Measurements from ENCODE around the gene EMP3. TPM values are rescaled to one million over a fixed set of nuclear protein-coding genes. Genes with fewer than 3 reads are reported as not detected.
A peak's percentile ranks its signal among the peaks of the same experiment; 100 is the strongest.

Gene EMP3
- total and polyA plus RNA-seq, 9 of the 15 experiments (the other 6 are each of a cell fraction or from before 2014, with no cell fraction given), result 123 to 386 (median 296) TPM

DNA sequence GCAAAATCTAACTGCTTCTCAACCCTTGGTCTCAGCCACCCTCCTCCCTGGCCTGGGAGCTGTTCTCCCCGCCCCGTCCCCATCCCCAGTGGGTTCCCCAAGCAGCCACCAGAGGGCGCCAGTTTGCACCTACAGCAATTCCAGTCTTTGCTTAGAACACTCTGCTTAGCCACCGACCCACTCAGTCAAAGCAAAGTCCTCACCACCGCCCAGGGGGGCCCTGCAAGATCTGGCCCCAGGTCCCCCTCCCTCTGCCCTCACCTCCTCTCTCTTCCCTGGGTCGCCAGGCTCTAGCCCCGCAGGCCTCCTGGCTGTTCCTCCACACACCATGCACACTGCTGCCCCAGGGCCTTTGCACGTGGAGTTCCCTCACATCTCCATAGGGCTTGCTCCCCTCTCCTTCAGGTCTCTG lies 26.0 kb downstream of the EMP3 start (continued):
- no peak for TF ChIP-seq NCOR1 (IDR thresholded peaks at IDR 0.05)
- TF ChIP-seq, protein P1, sequence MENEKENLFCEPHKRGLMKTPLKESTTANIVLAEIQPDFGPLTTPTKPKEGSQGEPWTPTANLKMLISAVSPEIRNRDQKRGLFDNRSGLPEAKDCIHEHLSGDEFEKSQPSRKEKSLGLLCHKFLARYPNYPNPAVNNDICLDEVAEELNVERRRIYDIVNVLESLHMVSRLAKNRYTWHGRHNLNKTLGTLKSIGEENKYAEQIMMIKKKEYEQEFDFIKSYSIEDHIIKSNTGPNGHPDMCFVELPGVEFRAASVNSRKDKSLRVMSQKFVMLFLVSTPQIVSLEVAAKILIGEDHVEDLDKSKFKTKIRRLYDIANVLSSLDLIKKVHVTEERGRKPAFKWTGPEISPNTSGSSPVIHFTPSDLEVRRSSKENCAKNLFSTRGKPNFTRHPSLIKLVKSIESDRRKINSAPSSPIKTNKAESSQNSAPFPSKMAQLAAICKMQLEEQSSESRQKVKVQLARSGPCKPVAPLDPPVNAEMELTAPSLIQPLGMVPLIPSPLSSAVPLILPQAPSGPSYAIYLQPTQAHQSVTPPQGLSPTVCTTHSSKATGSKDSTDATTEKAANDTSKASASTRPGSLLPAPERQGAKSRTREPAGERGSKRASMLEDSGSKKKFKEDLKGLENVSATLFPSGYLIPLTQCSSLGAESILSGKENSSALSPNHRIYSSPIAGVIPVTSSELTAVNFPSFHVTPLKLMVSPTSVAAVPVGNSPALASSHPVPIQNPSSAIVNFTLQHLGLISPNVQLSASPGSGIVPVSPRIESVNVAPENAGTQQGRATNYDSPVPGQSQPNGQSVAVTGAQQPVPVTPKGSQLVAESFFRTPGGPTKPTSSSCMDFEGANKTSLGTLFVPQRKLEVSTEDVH (IDR thresholded peaks at IDR 0.05; ENCODE audit: low read depth, partially characterized antibody), result peak; percentile 37
- no peak for TF ChIP-seq ZNF436 (CRISPR knock-in tag; IDR thresholded peaks at IDR 0.05)
- no peak for TF ChIP-seq ATF1 (CRISPR knock-in tag; IDR thresholded peaks at IDR 0.05)
- TF ChIP-seq ATF1 (tag; IDR thresholded peaks at IDR 0.05), result 0 out of 2 replicates have a peak, but pooled peaks have one; percentile 15
- no peak for TF ChIP-seq DNMT1 (IDR thresholded peaks at IDR 0.05)
- TF ChIP-seq, protein P2, sequence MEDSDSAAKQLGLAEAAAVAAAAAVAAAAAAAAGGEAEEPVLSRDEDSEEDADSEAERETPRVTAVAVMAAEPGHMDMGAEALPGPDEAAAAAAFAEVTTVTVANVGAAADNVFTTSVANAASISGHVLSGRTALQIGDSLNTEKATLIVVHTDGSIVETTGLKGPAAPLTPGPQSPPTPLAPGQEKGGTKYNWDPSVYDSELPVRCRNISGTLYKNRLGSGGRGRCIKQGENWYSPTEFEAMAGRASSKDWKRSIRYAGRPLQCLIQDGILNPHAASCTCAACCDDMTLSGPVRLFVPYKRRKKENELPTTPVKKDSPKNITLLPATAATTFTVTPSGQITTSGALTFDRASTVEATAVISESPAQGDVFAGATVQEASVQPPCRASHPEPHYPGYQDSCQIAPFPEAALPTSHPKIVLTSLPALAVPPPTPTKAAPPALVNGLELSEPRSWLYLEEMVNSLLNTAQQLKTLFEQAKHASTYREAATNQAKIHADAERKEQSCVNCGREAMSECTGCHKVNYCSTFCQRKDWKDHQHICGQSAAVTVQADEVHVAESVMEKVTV (CRISPR knock-in tag; IDR thresholded peaks at IDR 0.05), result no peak
- TF ChIP-seq SMARCE1 (IDR thresholded peaks at IDR 0.05), result peak; percentile 38; the same call in 1 of the 2 replicates
- TF ChIP-seq EZH2 (IDR thresholded peaks at IDR 0.05; ENCODE audit: borderline replicate concordance, low read depth, low read length), result no peak
- peak in 1 of 2 experiments; percentile 69; a peak in 1 of 4 replicates for TF ChIP-seq HDAC1 (IDR thresholded peaks at IDR 0.05)
- TF ChIP-seq SMAD3 (CRISPR knock-in tag; conservative IDR thresholded peaks at IDR 0.05), result no peak
- TF ChIP-seq ZNF3 (CRISPR knock-in tag; IDR thresholded peaks at IDR 0.05), result 0 out of 2 replicates have a peak, but pooled peaks have one; percentile 65
- peak; percentile 74; the same call in 1 of the 2 replicates for TF ChIP-seq XRCC5 (IDR thresholded peaks at IDR 0.05; ENCODE audit: low read depth, low read length)
- TF ChIP-seq BCOR (IDR thresholded peaks at IDR 0.05), result peak; percentile 100
- TF ChIP-seq ZNF174 (CRISPR knock-in tag; IDR thresholded peaks at IDR 0.05), result no peak
- TF ChIP-seq DACH1 (IDR thresholded peaks at IDR 0.05; ENCODE audit: partially characterized antibody), result peak; percentile 38
- TF ChIP-seq CHD4 (IDR thresholded peaks at IDR 0.05; ENCODE audit: insufficient read depth, insufficient replicate concordance, low read depth, low read length, poor library complexity, severe bottlenecking), result peak; percentile 88
- TF ChIP-seq CBX1 (IDR thresholded peaks at IDR 0.05; ENCODE audit: low read depth), result peak; percentile 98
- TF ChIP-seq ADNP (tag; IDR thresholded peaks at IDR 0.05), result peak; percentile 87
- 0 out of 2 replicates have a peak, but pooled peaks have one; percentile 18 for TF ChIP-seq RB1 (IDR thresholded peaks at IDR 0.05; ENCODE audit: low read depth)
- TF ChIP-seq KLF13 (tag; IDR thresholded peaks at IDR 0.05; ENCODE audit: borderline replicate concordance, low read depth), result 0 out of 2 replicates have a peak, but pooled peaks have one; percentile 31
- peak; percentile 24 for TF ChIP-seq TBP (optimal IDR thresholded peaks at IDR 0.05; ENCODE audit: low read depth, low read length)
- no peak for TF ChIP-seq FUS (optimal IDR thresholded peaks at IDR 0.05; ENCODE audit: low read depth, low read length)
- TF ChIP-seq, protein P3, sequence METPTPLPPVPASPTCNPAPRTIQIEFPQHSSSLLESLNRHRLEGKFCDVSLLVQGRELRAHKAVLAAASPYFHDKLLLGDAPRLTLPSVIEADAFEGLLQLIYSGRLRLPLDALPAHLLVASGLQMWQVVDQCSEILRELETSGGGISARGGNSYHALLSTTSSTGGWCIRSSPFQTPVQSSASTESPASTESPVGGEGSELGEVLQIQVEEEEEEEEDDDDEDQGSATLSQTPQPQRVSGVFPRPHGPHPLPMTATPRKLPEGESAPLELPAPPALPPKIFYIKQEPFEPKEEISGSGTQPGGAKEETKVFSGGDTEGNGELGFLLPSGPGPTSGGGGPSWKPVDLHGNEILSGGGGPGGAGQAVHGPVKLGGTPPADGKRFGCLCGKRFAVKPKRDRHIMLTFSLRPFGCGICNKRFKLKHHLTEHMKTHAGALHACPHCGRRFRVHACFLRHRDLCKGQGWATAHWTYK (CRISPR knock-in tag; IDR thresholded peaks at IDR 0.05), result no peak
- TF ChIP-seq MAZ (CRISPR knock-in tag; conservative IDR thresholded peaks at IDR 0.05 in 1 of 2, IDR thresholded peaks at IDR 0.05 in 1 of 2), result peak; percentile 21 to 73; a peak in 2 of 4 replicates
- TF ChIP-seq KLF16 (IDR thresholded peaks at IDR 0.05), result peak; percentile 37; the same call in 1 of the 2 replicates

Measured in K562 (cell line).